ENCODE results near the gene PERP.

The PERP gene

GRCh38 chr6:138099832-138100231 lies 7.4 kb downstream of the PERP start:
- TF ChIP-seq NFIC (IDR thresholded peaks at IDR 0.05) (no peak), TEAD4 (IDR thresholded peaks at IDR 0.05) (no peak)

DNA sequence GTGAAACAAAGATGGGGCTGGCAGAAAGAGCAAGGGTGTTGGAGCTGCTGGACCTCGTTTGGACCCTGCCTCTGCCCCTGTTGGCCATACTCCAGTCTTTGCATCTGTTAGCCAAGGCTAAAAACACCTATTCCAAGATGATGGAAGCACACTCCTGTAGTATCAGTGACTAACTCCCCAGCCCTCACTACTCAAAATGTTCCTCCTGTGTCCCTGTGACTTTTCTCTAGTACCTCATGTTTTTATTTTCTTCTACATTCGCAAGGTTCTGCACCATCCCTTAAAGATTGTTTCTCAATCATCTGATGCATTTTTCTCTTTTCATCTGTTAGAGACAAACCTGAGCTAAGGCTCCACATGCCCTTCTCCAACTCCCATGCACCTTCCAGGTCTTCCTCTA lies 8.9 kb downstream of the PERP start:
- TF ChIP-seq ZBTB7A (IDR thresholded peaks at IDR 0.05; ENCODE audit: low read depth) (no peak), TAF1 (IDR thresholded peaks at IDR 0.05; ENCODE audit: low read depth) (no peak), RAD21 (IDR thresholded peaks at IDR 0.05; ENCODE audit: low read depth) (no peak), FOXM1 (IDR thresholded peaks at IDR 0.05; ENCODE audit: borderline replicate concordance, low read depth) (no peak), CEBPB (IDR thresholded peaks at IDR 0.05) (no peak), CREB1 (IDR thresholded peaks at IDR 0.05; ENCODE audit: low read depth) (no peak), TCF12 (IDR thresholded peaks at IDR 0.05; ENCODE audit: low read depth) (no peak)

- TF ChIP-seq NFIC (IDR thresholded peaks at IDR 0.05) (no peak), TEAD4 (IDR thresholded peaks at IDR 0.05) (no peak), CEBPB (IDR thresholded peaks at IDR 0.05) (no peak), MAX (IDR thresholded peaks at IDR 0.05) (no peak), TAF1 (IDR thresholded peaks at IDR 0.05; ENCODE audit: low read depth) (no peak), ZBTB7A (IDR thresholded peaks at IDR 0.05; ENCODE audit: low read depth) (no peak), EP300 (IDR thresholded peaks at IDR 0.05; ENCODE audit: borderline replicate concordance) (no peak), RAD21 (IDR thresholded peaks at IDR 0.05; ENCODE audit: low read depth) (no peak), FOXM1 (IDR thresholded peaks at IDR 0.05; ENCODE audit: borderline replicate concordance, low read depth) (no peak), CREB1 (IDR thresholded peaks at IDR 0.05; ENCODE audit: low read depth) (no peak), EGR1 (IDR thresholded peaks at IDR 0.05) (no peak), TCF12 (IDR thresholded peaks at IDR 0.05; ENCODE audit: low read depth) (no peak), YY1 (IDR thresholded peaks at IDR 0.05; ENCODE audit: low read depth) (no peak)
- TF ChIP-seq, protein P1, sequence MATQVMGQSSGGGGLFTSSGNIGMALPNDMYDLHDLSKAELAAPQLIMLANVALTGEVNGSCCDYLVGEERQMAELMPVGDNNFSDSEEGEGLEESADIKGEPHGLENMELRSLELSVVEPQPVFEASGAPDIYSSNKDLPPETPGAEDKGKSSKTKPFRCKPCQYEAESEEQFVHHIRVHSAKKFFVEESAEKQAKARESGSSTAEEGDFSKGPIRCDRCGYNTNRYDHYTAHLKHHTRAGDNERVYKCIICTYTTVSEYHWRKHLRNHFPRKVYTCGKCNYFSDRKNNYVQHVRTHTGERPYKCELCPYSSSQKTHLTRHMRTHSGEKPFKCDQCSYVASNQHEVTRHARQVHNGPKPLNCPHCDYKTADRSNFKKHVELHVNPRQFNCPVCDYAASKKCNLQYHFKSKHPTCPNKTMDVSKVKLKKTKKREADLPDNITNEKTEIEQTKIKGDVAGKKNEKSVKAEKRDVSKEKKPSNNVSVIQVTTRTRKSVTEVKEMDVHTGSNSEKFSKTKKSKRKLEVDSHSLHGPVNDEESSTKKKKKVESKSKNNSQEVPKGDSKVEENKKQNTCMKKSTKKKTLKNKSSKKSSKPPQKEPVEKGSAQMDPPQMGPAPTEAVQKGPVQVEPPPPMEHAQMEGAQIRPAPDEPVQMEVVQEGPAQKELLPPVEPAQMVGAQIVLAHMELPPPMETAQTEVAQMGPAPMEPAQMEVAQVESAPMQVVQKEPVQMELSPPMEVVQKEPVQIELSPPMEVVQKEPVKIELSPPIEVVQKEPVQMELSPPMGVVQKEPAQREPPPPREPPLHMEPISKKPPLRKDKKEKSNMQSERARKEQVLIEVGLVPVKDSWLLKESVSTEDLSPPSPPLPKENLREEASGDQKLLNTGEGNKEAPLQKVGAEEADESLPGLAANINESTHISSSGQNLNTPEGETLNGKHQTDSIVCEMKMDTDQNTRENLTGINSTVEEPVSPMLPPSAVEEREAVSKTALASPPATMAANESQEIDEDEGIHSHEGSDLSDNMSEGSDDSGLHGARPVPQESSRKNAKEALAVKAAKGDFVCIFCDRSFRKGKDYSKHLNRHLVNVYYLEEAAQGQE (IDR thresholded peaks at IDR 0.05; ENCODE audit: low read depth): no peak
- TF ChIP-seq, protein P2, sequence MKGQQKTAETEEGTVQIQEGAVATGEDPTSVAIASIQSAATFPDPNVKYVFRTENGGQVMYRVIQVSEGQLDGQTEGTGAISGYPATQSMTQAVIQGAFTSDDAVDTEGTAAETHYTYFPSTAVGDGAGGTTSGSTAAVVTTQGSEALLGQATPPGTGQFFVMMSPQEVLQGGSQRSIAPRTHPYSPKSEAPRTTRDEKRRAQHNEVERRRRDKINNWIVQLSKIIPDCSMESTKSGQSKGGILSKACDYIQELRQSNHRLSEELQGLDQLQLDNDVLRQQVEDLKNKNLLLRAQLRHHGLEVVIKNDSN (IDR thresholded peaks at IDR 0.05): no peak
Observed at GRCh38 chr6:138094260-138094659, 13.0 kb downstream of the PERP start.

- TF ChIP-seq CEBPB (IDR thresholded peaks at IDR 0.05) (no peak), YY1 (IDR thresholded peaks at IDR 0.05; ENCODE audit: low read depth) (no peak), TAF1 (IDR thresholded peaks at IDR 0.05; ENCODE audit: low read depth) (no peak), MAX (IDR thresholded peaks at IDR 0.05) (no peak)
- TF ChIP-seq, protein P2 (IDR thresholded peaks at IDR 0.05): no peak
Observed at GRCh38 chr6:138093632-138094031, 13.6 kb downstream of the PERP start.

DNA sequence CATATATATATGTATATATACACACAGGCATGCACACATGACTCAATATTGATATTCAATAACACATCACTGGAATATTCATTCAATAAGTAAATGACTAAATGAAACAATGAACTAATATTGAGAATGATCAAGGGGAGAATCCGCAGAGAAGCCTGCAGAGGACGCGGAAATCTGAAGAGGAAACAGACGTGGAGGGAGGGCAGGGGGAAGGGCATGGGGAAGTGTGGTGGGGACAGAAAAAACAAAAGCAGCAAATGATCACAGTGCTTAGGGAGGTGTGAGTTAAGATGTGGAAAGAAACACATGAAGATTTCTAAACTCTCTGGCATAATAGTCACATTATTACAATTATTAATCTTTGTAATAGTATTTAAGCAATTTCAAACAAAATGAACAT lies 14.5 kb downstream of the PERP start:
- TF ChIP-seq TCF12 (IDR thresholded peaks at IDR 0.05; ENCODE audit: low read depth): no peak
- TF ChIP-seq TAF1 (IDR thresholded peaks at IDR 0.05; ENCODE audit: low read depth): no peak
- TF ChIP-seq CEBPB (IDR thresholded peaks at IDR 0.05): no peak
- TF ChIP-seq EP300 (IDR thresholded peaks at IDR 0.05; ENCODE audit: borderline replicate concordance): no peak
- TF ChIP-seq, protein P1 (IDR thresholded peaks at IDR 0.05; ENCODE audit: low read depth): no peak
- TF ChIP-seq MAX (IDR thresholded peaks at IDR 0.05): no peak
- TF ChIP-seq CREB1 (IDR thresholded peaks at IDR 0.05; ENCODE audit: low read depth): no peak
- TF ChIP-seq, protein P2 (IDR thresholded peaks at IDR 0.05): no peak
- TF ChIP-seq EGR1 (IDR thresholded peaks at IDR 0.05): no peak
- TF ChIP-seq NFIC (IDR thresholded peaks at IDR 0.05): no peak
- no peak for TF ChIP-seq RAD21 (IDR thresholded peaks at IDR 0.05; ENCODE audit: low read depth)
- TF ChIP-seq YY1 (IDR thresholded peaks at IDR 0.05; ENCODE audit: low read depth): no peak
- no peak for TF ChIP-seq ZBTB7A (IDR thresholded peaks at IDR 0.05; ENCODE audit: low read depth)
- no peak for TF ChIP-seq FOXM1 (IDR thresholded peaks at IDR 0.05; ENCODE audit: borderline replicate concordance, low read depth)
- no peak for TF ChIP-seq TEAD4 (IDR thresholded peaks at IDR 0.05)

DNA sequence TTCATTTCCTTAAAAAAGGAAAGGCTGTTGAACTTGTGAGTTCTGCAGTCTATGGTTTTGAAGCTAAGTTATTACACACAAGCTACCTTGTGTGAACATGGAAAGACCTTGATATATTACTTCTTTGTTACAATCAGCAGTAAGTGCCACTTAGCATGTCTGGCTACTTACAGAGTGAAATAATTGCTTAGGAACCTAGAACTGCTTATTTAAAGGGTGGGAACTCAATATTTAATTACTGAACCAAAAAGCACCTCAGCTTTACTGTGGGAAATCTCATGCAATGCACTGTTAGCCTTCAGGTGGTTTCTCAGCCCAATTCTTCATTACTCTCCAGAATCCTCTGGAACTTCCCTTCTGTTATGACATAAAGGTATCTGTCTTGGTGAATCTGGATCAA lies 17.9 kb downstream of the PERP start:
- TF ChIP-seq MAX (IDR thresholded peaks at IDR 0.05) (no peak), YY1 (IDR thresholded peaks at IDR 0.05; ENCODE audit: low read depth) (no peak)
- TF ChIP-seq, protein P2 (IDR thresholded peaks at IDR 0.05): no peak
